ENCODE data around the gene AMER1.

The AMER1 gene

DNA sequence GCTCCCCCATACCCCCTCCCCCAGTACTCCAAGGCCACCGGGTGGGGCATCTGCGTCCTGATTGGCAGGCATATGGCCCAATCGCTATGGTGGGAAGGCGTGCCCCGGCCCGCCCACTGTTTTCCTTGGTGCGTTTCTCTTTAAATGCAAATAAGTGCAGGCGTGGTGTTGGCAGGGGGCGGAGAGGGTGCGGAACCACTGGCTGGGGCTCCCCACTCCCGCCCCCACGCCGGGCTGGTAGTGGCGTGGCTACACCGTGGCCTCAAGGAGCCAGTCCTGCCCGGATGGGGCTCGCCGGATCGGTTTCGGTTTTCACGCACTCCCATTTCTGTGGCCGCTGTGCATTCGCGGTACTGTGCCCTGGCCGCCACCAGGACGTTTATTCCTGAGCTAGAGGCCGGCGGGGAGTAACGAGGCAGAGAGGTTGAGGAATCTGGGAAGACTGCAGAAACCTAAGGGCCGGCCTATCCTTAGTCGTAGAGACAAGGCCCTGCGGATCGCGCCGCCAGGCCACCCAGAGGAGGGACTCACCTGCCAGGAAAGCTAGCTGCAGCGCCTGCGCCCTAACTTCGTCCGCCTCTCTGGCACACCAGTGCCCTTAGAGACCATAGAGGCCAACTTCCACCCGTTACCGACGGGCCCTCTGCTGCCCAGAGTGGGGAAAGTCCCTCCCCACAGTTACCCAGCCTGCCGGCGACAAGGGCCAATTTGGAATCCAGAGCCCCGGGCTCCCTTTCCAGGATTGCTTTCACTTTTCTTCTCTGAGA lies 410 bp upstream of the AMER1 start:
- H3K4me3 ChIP-seq (ENCODE audit: low read depth, low read length), result peak overlapping the region; percentile 55
- peak; percentile 70 for DNase-seq (ENCODE audit: low read depth)
- in situ Hi-C loops (cut with HindIII; ENCODE audit: low sequenced_read_pairs), result no loop called here
- TF ChIP-seq CTCF (IDR thresholded peaks at IDR 0.05; ENCODE audit: low read depth, low read length, missing control alignments), result no peak

DNA sequence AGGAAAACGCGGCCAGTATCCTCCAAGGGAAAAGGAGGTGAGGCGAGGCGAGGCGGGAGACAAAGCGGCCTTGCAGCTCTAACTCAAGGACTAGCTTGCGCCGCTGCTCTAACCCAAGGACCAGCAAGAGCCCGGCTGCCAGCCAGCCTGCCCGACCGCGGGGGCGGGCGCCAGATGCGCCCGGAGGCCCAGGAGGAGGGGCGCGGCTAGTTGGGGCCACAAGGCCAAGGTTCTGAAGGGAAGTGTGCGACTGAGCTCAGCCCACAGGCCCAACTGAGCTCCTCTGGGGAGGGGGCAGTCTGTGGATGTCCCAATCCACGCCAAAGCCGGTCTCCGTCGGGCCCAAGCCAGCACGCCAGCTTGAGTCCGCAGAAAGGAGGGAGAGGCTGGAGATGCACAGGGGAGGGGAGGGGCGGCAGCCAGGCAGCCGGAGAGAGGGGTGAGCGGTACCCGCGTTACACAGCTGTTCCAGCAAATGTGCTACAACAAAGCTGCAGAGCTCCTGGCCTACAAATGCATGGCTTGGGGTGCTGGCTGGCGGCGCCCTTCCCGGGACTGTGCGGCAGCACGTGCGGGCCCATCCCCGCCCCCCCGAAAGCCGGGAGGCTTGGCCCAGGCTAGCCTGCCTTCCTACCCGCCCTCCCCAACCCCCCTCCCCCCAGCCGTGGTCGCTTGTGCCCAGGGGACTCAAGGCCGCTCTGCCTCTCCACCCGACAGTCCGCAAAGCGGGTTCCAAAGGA lies 637 bp downstream of the AMER1 start:
- no peak for TF ChIP-seq CTCF (IDR thresholded peaks at IDR 0.05; ENCODE audit: low read depth, low read length, missing control alignments)
- DNase-seq (ENCODE audit: low read depth), result no peak
- in situ Hi-C loops (cut with HindIII; ENCODE audit: low sequenced_read_pairs), result no loop called here
- H3K4me3 ChIP-seq (ENCODE audit: low read depth, low read length), result peak overlapping the region; percentile 55

- TF ChIP-seq CTCF (IDR thresholded peaks at IDR 0.05; ENCODE audit: low read depth, low read length, missing control alignments), result no peak
- peak overlapping the region; percentile 55 for H3K4me3 ChIP-seq (ENCODE audit: low read depth, low read length)
- in situ Hi-C loops (cut with HindIII; ENCODE audit: low sequenced_read_pairs), result no loop called here
- no peak for DNase-seq (ENCODE audit: low read depth)
Observed at GRCh38 chrX:64204252-64204651, 1.3 kb downstream of the AMER1 start.

DNA sequence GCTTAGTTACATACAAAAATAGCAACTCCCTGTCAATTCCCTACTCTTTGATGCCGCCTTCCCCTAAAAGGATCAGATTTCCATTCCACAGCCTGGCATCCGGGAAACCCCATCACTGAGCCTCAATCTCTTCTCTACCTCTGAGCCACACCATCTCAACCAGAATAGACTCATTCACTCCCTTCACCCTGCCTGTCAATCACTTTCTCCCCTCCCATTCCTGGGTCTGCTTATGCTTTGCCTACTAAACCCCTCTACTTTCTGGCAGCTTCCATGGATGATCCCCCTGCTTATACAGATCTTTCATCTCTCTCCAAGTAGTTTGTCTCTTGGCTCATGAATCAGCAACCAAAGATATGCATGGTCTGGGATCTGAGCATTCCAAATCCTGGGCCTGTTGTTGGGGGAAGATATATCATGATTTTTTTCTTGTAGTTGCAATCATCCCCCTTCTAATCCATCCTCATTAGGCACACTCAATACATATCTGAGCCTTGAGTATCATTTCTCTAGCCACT lies 2.6 kb downstream of the AMER1 start:
- DNase-seq (ENCODE audit: low read depth), result no peak
- in situ Hi-C loops (cut with HindIII; ENCODE audit: low sequenced_read_pairs), result no loop called here
- H3K4me3 ChIP-seq (ENCODE audit: low read depth, low read length), result no peak overlapping the region
- TF ChIP-seq CTCF (IDR thresholded peaks at IDR 0.05; ENCODE audit: low read depth, low read length, missing control alignments), result no peak

GRCh38 chrX:64198036-64198435 lies 7.5 kb downstream of the AMER1 start:
- TF ChIP-seq CTCF (IDR thresholded peaks at IDR 0.05; ENCODE audit: low read depth, low read length, missing control alignments), result no peak
- DNase-seq (ENCODE audit: low read depth), result no peak
- no peak overlapping the region for H3K4me3 ChIP-seq (ENCODE audit: low read depth, low read length)
- in situ Hi-C loops (cut with HindIII; ENCODE audit: low sequenced_read_pairs), result no loop called here

DNA sequence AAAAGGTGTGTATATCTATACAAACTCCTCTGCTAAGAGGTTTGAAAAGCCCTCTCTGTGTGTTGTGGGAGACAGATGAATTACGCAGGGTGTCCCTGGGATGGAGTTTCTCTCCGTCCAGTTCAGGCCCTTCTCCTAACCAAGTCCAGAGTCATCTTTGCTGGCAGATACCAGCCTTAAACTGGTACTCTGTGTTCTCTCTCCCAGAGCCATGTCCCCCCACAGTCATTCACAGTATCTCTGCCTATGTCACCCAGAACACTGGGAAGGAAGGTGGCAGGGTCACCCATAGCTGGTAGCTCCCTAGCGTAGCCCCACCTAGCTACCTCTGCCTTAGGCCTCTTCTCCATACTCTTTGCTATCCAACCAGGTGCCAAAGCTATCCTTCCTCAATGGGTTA lies 8.9 kb downstream of the AMER1 start:
- TF ChIP-seq CTCF (IDR thresholded peaks at IDR 0.05; ENCODE audit: low read depth, low read length, missing control alignments), result no peak
- H3K4me3 ChIP-seq (ENCODE audit: low read depth, low read length), result no peak overlapping the region
- in situ Hi-C loops (cut with HindIII; ENCODE audit: low sequenced_read_pairs), result no loop called here
- no peak for DNase-seq (ENCODE audit: low read depth)
